ENCODE measurements around the gene KRT77.

- TF ChIP-seq SIN3A (IDR thresholded peaks at IDR 0.05; ENCODE audit: borderline replicate concordance, insufficient read depth, low read length) (no peak), FOXP2 (optimal IDR thresholded peaks at IDR 0.05; ENCODE audit: borderline replicate concordance, extremely low read depth, extremely low read length, insufficient read depth) (no peak), POLR2AphosphoS5 (IDR thresholded peaks at IDR 0.05; ENCODE audit: low read depth, low read length) (no peak)
Observed at GRCh38 chr12:52658196-52658595, 45.1 kb downstream of the KRT77 start.
